GM19240 (cell line): ENCODE results near the gene SHB.

ENCODE experiments used
- DNase-seq: peaks from one replicate; pipeline ENCODE4 v3.0.0; 2011; ENCODE audit warnings: low spot score; ENCODE audit not compliant: insufficient read length

Gene SHB

GRCh38 chr9:37954581-37954981 lies 114.4 kb downstream of the SHB start:
- DNase-seq: peak; percentile 40

- DNase-seq: peak; percentile 64
These were observed 115.1 kb downstream of the SHB start for GRCh38 chr9:37953775-37954437.

- peak; percentile 22 for DNase-seq
These were observed 115.7 kb downstream of the SHB start for GRCh38 chr9:37953206-37953774.

DNA sequence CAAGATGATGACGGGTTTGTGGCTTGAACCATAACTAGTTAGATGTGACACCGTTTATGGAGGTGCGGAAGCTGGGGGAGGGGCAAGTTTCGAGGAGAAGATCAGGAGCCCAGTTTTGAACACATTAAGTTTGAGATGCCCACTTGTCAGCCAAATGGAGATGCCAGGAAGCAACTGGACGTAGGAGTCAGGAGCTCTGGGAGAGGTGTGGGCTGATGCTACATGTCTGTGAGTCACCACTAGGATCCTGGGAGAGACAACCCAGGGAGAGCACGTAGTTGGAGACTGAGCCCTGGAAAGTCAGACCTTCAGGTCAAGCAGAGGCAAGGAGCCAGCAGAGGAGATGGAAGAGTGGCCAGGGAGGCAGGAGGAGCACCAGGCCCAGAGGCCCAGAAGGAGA lies 116.3 kb downstream of the SHB start:
- DNase-seq: no peak

DNA sequence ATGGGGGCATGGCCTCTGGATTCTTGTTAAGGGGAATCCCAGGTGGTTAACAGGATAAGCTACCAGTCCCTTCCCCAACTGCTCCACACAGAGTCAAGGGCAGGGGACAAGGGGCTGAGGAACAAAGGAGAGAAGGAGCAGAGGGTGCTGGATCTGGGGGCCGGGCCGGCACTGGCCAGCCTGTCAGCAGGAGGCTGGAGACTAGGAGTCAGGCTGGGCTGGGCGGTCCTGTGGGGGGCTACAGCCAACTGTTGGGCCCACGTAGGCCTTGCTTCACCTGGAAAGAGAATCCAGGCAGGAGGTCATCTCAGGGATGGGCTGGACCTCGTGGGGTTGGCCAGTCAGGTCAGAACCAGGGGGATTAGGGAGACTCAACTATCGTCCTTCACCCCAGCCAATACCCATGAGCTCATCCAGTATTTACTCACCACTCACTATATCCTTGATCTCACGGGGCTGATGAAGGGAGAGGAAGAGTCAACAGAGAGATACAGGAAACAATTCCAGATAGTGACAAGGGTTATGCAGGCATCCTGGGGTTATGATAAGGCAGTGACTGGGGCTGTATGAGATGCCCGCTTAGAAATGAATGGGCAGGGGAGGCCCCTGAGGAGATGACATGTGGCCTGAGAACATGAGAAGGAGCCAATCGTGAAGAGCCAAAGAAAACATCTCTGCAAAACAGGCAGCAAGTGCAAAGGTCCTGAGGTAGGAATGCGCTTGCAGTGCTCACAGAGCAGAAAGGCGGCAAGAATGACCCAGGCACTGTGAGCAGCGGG lies 117.2 kb downstream of the SHB start:
- DNase-seq: no peak

DNA sequence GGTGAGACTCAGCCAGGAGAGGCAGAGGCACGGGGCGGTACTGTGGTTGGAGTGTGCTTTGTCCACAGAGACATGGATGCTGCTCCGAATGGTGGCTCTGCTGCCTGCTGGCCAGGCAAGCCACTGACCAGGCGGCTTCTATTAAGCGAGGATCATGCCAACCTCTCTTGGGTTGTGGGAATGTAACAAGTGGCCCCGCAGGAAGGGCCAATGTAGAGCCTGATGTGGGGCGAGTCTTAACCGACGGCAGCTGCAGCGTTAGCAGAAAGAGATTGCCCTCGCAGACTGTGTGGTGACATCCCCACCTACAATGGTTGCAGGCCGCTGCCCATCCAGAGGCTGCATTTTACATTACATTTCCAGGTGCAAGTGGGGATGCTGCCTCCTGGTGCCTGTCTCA lies 118.5 kb downstream of the SHB start:
- no peak for DNase-seq

DNA sequence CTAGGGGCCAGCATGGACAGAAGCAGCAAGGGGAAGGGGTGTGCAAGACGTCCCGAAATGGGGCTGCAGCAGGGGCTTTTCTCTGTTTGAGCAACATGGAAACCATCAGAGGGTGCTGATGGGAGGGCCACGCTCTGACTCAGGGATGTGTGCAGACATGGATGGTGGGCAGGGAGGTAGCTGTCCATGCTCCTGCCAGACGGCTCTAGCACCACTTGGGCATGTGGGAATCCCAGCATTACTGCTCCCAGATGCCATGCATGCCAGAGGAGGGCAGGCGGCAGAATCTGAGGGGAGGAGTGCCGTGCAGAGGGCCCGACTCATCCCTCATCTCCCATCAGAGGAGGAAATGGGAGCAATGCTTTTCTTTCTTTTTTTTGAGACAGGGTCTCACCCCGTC lies 119.5 kb downstream of the SHB start:
- DNase-seq: no peak

DNA sequence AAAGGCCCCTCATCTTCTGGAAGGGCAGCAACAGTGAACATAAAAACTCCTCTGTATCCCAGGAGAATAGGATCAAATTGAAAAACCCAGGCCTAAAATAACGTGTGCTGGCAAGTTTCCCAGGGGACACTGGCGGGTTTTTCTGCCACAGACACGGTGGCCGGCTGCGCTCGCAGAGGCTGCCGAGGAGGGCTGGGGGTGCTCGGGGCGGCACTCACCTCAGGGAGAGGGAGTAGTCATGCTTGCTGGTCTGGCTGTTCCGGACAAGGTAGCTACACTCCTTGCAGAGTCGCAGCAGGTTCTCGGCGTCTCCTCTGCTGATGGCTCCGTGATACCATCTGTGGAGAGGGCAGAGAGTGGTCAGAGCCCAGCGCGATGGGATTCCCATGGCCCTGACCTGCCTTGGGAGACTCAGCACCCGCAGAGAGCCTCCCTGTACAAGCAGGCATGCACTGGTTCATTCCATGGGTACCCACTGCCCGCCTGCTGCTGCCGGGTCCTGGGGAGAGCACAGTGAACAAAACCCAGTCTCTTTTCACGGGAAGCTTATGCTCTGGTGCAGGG lies 120.5 kb downstream of the SHB start:
- no peak for DNase-seq

DNA sequence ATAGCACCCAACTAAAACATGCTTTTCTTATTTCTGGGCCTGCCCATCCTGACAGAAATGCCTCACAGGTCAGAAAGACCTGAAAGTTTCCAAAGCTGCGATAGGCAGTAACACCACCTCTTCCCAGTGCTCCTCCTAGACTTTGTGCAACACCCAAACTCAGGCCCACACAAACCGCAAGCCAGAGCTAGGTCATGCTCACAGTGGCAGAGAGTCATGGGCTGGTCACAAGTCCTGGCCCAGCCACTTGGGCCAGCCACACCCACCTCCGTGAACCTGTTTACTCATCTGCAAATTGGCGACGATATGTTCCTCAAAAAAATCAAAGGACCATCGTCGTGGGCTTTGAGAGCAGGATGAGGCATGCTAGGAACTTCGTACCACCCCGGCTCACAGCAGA lies 121.0 kb downstream of the SHB start:
- no peak for DNase-seq

- DNase-seq: no peak
These were observed 121.6 kb downstream of the SHB start for GRCh38 chr9:37947471-37947870.

- no peak for DNase-seq
These were observed 122.1 kb downstream of the SHB start for GRCh38 chr9:37946971-37947370.

GRCh38 chr9:37946041-37946440 lies 123.0 kb downstream of the SHB start:
- no peak for DNase-seq

DNA sequence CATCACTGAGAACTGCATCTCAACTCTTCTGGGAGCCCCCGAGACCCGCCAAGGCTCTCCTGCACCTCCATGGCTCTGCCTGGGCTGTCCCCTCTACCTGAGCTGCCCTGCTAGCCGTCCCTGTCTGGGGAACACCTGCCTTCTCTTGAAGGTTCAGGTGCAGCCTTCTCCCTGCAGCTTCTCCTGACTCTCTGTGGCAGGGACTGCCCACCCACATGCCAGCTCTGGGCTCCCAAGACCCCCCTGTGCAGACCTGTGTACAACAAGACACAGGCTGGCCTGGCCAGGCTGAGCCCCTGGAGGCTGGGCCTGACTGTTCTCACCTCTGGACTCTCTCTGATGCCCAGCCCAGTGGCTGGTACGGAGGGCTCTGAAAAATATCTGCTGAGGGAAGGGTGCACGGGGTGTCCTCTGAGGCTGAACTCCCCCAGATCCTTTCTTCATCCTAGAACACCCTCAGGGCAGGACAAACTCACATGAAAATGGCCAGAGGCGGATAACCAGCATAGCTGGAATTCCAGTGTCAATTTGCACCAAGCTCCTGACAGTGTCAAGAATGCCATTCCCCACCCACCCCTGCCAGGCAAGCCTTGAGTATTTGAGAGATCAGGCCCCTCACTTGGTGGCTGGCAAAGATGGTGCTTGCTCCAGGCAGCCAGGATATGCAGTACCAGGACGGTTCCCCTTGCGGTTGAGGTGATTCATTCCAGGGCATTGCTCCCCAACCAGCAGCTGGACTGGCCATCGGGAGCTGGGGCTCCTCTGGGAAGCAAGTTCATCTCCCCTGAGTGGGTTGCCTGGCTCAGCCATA lies 124.2 kb downstream of the SHB start:
- DNase-seq: no peak

DNA sequence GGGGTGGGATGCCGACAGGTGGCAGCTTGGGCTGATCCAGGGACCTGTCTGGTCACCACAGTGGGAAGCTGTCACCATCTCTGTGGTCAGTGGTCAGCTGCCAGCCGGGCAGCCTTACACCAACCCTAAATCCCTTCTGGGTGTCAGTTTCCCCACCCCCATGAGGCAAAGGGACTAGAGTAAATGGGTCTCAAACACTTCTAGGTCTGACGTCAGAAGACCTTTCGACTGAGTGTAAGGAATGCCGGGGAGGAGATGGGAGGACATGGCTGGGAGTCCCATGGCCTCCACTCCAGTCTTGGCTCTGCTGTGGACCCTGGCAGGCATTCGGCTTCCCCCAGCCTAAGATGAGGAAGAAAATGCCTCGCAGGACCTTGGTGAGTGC lies 124.8 kb downstream of the SHB start:
- no peak for DNase-seq

DNA sequence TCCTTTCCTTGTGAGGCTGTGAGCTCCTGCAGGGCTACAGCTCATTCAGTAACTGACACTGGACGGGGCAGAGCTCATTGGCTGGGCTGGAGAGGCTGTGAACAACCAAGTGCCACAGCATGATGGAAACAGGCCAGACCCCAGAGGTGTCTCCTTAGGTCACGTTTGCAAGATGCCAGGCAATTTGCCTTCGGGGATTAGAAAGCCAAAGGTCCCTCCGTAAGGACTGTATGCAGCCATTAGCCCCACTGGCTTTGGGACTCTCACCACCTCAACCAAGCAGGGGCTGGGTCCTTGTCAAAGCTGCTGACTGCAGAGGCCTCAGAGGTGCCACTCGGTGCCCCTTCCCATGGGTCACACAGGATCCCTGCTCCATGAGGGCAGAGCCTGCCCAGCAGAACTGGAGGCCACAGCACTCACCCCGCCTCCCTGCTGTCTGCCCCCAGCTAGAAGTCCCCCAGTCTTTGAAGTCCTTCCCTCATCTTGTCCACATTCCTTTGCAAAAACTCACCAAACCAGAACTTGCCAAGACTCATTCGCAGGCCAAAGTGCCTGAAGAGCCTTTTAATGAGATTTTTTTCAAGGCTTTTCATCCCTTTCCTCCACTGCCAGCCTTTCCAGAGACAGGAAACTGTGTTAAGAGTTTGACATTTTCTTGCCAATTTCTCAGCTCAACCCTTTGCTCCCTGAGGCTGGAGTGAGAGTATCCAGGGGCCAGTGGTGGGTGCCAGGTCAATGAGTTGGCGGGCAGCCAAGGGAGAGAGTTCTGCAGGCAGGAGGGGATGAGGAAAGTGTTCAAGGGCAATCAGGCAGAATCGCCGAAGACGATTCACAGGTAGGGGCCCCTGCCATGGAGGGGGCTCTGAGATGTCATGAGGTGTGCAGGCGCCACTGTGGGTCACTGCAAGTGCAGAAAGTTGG lies 125.4 kb downstream of the SHB start:
- DNase-seq: no peak

GRCh38 chr9:37942621-37943344 lies 126.2 kb downstream of the SHB start:
- DNase-seq: no peak

DNA sequence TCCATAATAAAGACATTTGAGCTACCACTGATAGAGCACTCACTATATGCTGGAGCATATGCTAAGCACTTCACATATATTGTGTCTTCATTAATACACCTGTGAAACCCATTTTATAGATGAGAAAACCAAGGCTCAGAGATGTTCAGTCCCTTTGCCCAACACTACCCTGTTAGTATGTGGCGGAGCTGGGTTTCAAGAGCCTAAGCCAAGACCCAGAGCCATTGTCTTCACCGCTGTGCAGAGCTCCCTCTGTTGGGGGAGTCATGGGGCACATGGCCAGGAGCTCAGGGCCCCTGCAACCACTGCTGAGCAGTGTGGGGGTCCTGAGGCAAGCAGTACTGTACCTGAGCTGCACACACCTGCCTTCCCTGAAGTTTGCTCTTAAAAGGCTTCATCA lies 127.8 kb downstream of the SHB start:
- DNase-seq: no peak

GRCh38 chr9:37939575-37940095 lies 129.4 kb downstream of the SHB start:
- no peak for DNase-seq

GRCh38 chr9:37938121-37938891 lies 130.7 kb downstream of the SHB start:
- DNase-seq: no peak
